Retinal pigment epithelial cell (primary cell): ENCODE results near the gene RGCC.
"Not testable (repeated sequence)": the region's sequence is repeated elsewhere in the genome, so short reads cannot be mapped to it uniquely, and the experiment has no call there.

Source experiments
- DNase-seq: peaks from one replicate; pipeline ENCODE4 v3.0.0-alpha.2; 2010; ENCODE audit warnings: low read depth
- H3K4me3 ChIP-seq: 2 replicates; pipeline ENCODE4 v1.5.1; 2011; ENCODE audit warnings: mild to moderate bottlenecking, low read length, control low read depth, moderate library complexity
- CTCF ChIP-seq: conservative IDR thresholded peaks from 2 replicates; pipeline ENCODE4 v1.5.1; 2011; ENCODE audit warnings: low read depth, low read length, control low read depth, inconsistent platforms

Gene RGCC

GRCh38 chr13:41499452-41499851 is 42.1 kb downstream of the RGCC start:
- no peak for DNase-seq
- no peak for TF ChIP-seq CTCF
- H3K4me3 ChIP-seq, result no peak overlapping the region

- DNase-seq, result no peak
Observed at GRCh38 chr13:41500511-41500910, 43.2 kb downstream of the RGCC start.

GRCh38 chr13:41501281-41501680 is 43.9 kb downstream of the RGCC start:
- no peak overlapping the region for H3K4me3 ChIP-seq
- no peak for DNase-seq
- no peak for TF ChIP-seq CTCF

More at GRCh38 chr13:41500511-41500910, 43.2 kb downstream of the RGCC start:
- no peak for TF ChIP-seq CTCF
- no peak overlapping the region for H3K4me3 ChIP-seq

- DNase-seq, result no peak
- no peak overlapping the region for H3K4me3 ChIP-seq
- no peak for TF ChIP-seq CTCF
Observed at GRCh38 chr13:41502031-41502430, 44.7 kb downstream of the RGCC start.

- DNase-seq, result no peak
- TF ChIP-seq CTCF, result no peak
- no peak overlapping the region for H3K4me3 ChIP-seq
Observed at GRCh38 chr13:41502673-41503072, 45.3 kb downstream of the RGCC start.

- no peak for TF ChIP-seq CTCF
- no peak for DNase-seq
- H3K4me3 ChIP-seq, result no peak overlapping the region
Observed at GRCh38 chr13:41503356-41503755, 46.0 kb downstream of the RGCC start.

GRCh38 chr13:41504657-41505056 is 47.3 kb downstream of the RGCC start:
- not testable (repeated sequence) for DNase-seq, H3K4me3 ChIP-seq

GRCh38 chr13:41505209-41505835 is 48.0 kb downstream of the RGCC start:
- no peak overlapping the region for H3K4me3 ChIP-seq
- DNase-seq, result peak; percentile 11
- no peak for TF ChIP-seq CTCF
